Heart right ventricle (tissue), 16 donors: ENCODE measurements around the gene BRICD5. TPM values are rescaled to one million over a fixed set of nuclear protein-coding genes. Genes with fewer than 3 reads are reported as not detected.

ENCODE experiments used
- ATAC-seq, 8 donors: fragments of 200-7000 bp; cut with Tn5 transposase; one replicate each; pipeline ENCODE4 v1.9.1; 2020; ENCODE audit warnings: mild to moderate bottlenecking in 8 of 8, moderate library complexity in 8 of 8, moderate number of reproducible peaks in 1 of 8
- DNase-seq, 2 donors: peaks; one replicate each; pipeline ENCODE4 v3.0.0-alpha.2; 2020
- H3K27ac ChIP-seq, 10 donors: fragments of 200-600 bp; sonication (generic) in 2 of 10; one replicate each; pipeline versions ENCODE4 v1.5.0 to v1.8.0; 2020 to 2022; ENCODE audit warnings: mild to moderate bottlenecking in 3 of 10
- H3K27me3 ChIP-seq, 7 donors: fragments of 200-600 bp; one replicate each; pipeline ENCODE4 v1.8.0; 2021 to 2022; ENCODE audit warnings: mild to moderate bottlenecking in 2 of 7
- H3K36me3 ChIP-seq, 9 donors: fragments of 200-600 bp; sonication (generic) in 1 of 9; one replicate each; pipeline versions ENCODE4 v1.5.0 to v1.8.0; 2020 to 2022; ENCODE audit warnings: mild to moderate bottlenecking in 2 of 9
- H3K4me1 ChIP-seq, 9 donors: fragments of 200-600 bp; sonication (generic) in 1 of 9; one replicate each; pipeline versions ENCODE4 v1.5.0 to v1.8.0; 2020 to 2022; ENCODE audit warnings: mild to moderate bottlenecking in 4 of 9
- H3K4me3 ChIP-seq, 10 donors: fragments of 200-600 bp; sonication (generic) in 2 of 10; one replicate each; pipeline versions ENCODE4 v1.5.0 to v1.8.0; 2020 to 2022; ENCODE audit warnings: mild to moderate bottlenecking in 7 of 10, moderate library complexity in 2 of 10
- H3K9me3 ChIP-seq, 11 donors: fragments of 200-600 bp in 10 of 11; sonication (generic) in 2 of 11; one replicate each; pipeline versions ENCODE4 v1.5.0 to v1.8.0; 2013 to 2022; ENCODE audit warnings: mild to moderate bottlenecking in 2 of 11, control low read depth in 1 of 11, moderate library complexity in 1 of 11
- CTCF ChIP-seq, 9 donors: fragments of 200-600 bp; sonication (generic) in 2 of 9; IDR thresholded peaks; one replicate each; pipeline versions ENCODE4 v1.5.0 to v1.8.0; 2021 to 2022; ENCODE audit warnings: antibody characterized with exemption in 9 of 9, mild to moderate bottlenecking in 5 of 9, moderate library complexity in 1 of 9
- WGBS, 2 donors: extraction: QIAGEN DNeasy Blood & Tissue Kit; methylation state at CpG; one replicate each; pipeline ENCODE4 v1.1.7; 2013; ENCODE audit warnings: inconsistent platforms in 1 of 2; 5-methylcytosine and 5-hydroxymethylcytosine counted together
- intact Hi-C, 10 donors: fragments of 100-400 bp; cut with DNase I; formaldehyde crosslinking; loops; one replicate each; pipeline versions ENCODE4 v1.11.1 to v1.14.2; 2022
- polyA plus RNA-seq, 2 donors: library from polyadenylated mRNA; stranded (reverse); fragments of 200-250 nt; gene quantifications; one replicate each; pipeline ENCODE4 v1.2.3, GENCODE V29; 2013
- total RNA-seq, 10 donors: library from RNA; stranded (reverse); fragmentation: NEBNext Ultra II Directional in 3 of 10; extraction: Animal tissue kit (Norgen Biotek cat#: 25700) in 3 of 10; gene quantifications; one replicate each; pipeline versions ENCODE4 v1.2.1 to v1.2.4, GENCODE V29; 2021 to 2023
- donor health status: Arrhythmogenic right ventricular cardiomyopathy.
- donor health status: ischemic (EF 13 %, LVEDD 7.1; RV severe dilation, severe dysfunction).
- donor health status: healthy with polysubstance abuse.
- donor health status: DM: no; HTN: yes; CAD: no.
- donor health status: DM: no; HTN: no; CAD: no.
- donor health status: ischemic (EF 25% LVEDD 6.9; RV normal size, moderate dysfunction).
- donor health status: ischemic (EF 25% LVEDD 5.7; RV mildly dilated, moderate dysfunction).
- donor health status: healthy.
- donor health status: DM: yes; HTN: yes; CAD: no.
- donor health status: Ischemic cardiomyopathy.
- donor health status: ischemic (EF 35%, LVEDD 5.7; RV mildly dilated, moderate dysfunction).
- donor health status: nonischemic (EF 11% LVEDD 7.7; RV severe dilation, severe dysfunction).
- donor health status: DM: yes; HTN: yes; CAD: no.
- donor health status: PGD.
- donor health status: ischemic (EF 29% LVEDD 5.4; RV normal size, mild dysfunction).
- donor health status: nonischemic (EF 23%, LVEDD 6.1; RV moderate dilation, normal function).

BRICD5 gene
- total and polyA plus RNA-seq, 12 donors, result 4.3 to 31.7 (median 7.7) TPM

DNA sequence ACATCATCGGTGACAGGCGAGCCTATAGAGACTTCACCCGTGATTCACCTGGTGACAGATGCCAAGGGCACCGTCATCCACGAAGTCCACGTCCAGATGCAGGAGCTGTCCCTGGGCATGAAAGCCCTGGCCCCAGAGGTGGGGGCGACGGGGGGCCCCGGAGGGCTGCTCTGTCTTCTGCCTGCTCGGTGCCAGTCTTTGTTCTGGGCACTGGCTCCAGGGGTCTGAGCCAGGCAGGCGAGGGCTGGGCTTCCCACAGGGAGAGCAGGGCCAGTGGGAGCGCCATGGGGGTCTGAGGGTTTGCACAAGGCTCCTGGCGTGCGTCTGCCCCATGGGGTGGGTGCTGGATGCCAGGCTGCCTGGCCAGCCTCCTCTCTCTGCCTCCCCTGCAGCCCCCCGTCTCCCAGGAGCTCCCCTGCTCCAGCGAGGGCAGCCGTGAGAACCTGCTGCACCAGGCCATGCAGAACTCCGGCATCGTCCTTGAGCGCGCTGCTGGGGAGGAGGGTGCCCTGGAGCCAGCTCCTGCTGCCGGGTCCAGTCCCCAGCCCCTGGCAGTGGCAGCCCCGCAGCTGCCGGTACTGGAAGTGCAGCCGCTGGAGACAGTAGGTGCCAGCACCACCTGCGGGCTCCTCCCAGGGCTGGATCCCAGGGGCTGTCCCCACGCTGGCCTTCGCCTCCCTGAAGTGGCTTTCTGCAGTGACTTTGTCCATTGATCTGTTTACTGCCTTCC is 22.5 kb upstream of the BRICD5 start:
- Histone ChIP-seq H3K4me3 (no peak overlapping the region), H3K27me3 (peaks cover 0 to 30% (median 8%) of the 10 kb centered on the region in 7 donors), H3K9me3 (no peaks in the 10 kb centered on the region), H3K36me3 (peaks cover 18 to 77% (median 52%) of the 10 kb centered on the region in 9 donors), H3K4me1 (peaks cover 13 to 25% (median 23%) of the 10 kb centered on the region in 9 donors), H3K27ac (no peak overlapping the region)
- WGBS, 2 donors, result 93 to 96% methylated on average over 28 of the region's 28 CpGs
- intact Hi-C loops, result no loop called here
- DNase-seq (no peak), ATAC-seq (no peak)
- TF ChIP-seq CTCF (IDR thresholded peaks at IDR 0.05), result no peak

GRCh38 chr16:2232094-2232990 is 21.7 kb upstream of the BRICD5 start:
- intact Hi-C loops, result no loop called here
- peaks cover 18 to 86% (median 56%) of the 10 kb centered on the region in 9 donors for H3K36me3 ChIP-seq
- peaks cover 0 to 22% (median 8%) of the 10 kb centered on the region in 7 donors for H3K27me3 ChIP-seq
- no peaks in the 10 kb centered on the region for H3K9me3 ChIP-seq
- no peak for DNase-seq
- no peak overlapping the region for H3K4me3 ChIP-seq
- no peak overlapping the region for H3K27ac ChIP-seq
- H3K4me1 ChIP-seq, result peaks cover 7 to 16% (median 15%) of the 10 kb centered on the region in 9 donors
- no peak for TF ChIP-seq CTCF (IDR thresholded peaks at IDR 0.05)
- no peak for ATAC-seq
- 90% methylated on average over 36 to 41 of the region's 41 CpGs for WGBS, 2 donors

GRCh38 chr16:2231016-2231931 is 20.6 kb upstream of the BRICD5 start:
- no peak overlapping the region for H3K4me3 ChIP-seq
- intact Hi-C loops, result no loop called here
- DNase-seq, result no peak
- peaks cover 18 to 97% (median 56%) of the 10 kb centered on the region in 9 donors for H3K36me3 ChIP-seq
- WGBS, 2 donors, result 89 to 90% methylated on average over 29 of the region's 29 CpGs
- H3K4me1 ChIP-seq, result peaks cover 2 to 12% (median 7%) of the 10 kb centered on the region in 9 donors
- H3K27me3 ChIP-seq, result peaks cover 0 to 11% (median 2%) of the 10 kb centered on the region in 7 donors
- no peak for TF ChIP-seq CTCF (IDR thresholded peaks at IDR 0.05)
- H3K27ac ChIP-seq, result no peak overlapping the region
- no peak for ATAC-seq
- H3K9me3 ChIP-seq, result no peaks in the 10 kb centered on the region
